ES-I3 (cell line): ENCODE data around the gene ZER1.

Experiments
- H3K36me3 ChIP-seq: 2 replicates; pipeline ENCODE4 v1.6.1; 2013; ENCODE audit warnings: mild to moderate bottlenecking, low read length, control low read depth, moderate library complexity; ENCODE audit not compliant: insufficient read depth
- H3K4me1 ChIP-seq: 2 replicates; pipeline ENCODE4 v1.6.1; 2013; ENCODE audit warnings: mild to moderate bottlenecking, control low read depth, low read length; ENCODE audit not compliant: insufficient read depth
- H3K9ac ChIP-seq: 2 replicates; pipeline ENCODE4 v1.6.1; 2013; ENCODE audit warnings: low read depth, mild to moderate bottlenecking, low read length, moderate library complexity
- H3K9me3 ChIP-seq: 2 replicates; pipeline ENCODE4 v1.6.1; 2013; ENCODE audit warnings: mild to moderate bottlenecking, low read length, moderate library complexity; ENCODE audit not compliant: control insufficient read depth, insufficient read depth

Gene ZER1

DNA sequence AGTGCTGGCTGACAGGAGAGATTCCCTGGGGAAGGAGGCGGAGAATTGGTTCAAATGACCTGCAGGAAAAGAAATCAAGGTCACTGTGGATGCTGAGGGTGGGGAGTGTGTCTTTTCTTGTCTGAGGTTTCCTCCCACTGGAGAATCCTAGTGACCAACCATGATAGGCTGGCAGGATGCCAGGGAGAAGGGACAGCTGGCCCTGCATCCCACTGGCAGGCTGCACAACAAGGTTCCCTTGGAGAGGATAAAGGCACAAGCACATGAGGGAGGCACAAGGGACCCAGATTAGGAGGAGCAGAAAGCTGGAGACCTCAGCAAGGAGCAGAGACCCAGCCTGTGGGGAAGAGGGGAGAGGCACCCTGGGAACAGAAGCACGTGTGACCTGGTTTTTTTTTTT is 36.4 kb downstream of the ZER1 start:
- H3K9me3 ChIP-seq = no peaks in the 10 kb centered on the region
- no peaks in the 10 kb centered on the region for H3K4me1 ChIP-seq
- peaks cover 10% of the 10 kb centered on the region; the same call in 1 of the 2 replicates for H3K36me3 ChIP-seq
- no peak overlapping the region for H3K9ac ChIP-seq

DNA sequence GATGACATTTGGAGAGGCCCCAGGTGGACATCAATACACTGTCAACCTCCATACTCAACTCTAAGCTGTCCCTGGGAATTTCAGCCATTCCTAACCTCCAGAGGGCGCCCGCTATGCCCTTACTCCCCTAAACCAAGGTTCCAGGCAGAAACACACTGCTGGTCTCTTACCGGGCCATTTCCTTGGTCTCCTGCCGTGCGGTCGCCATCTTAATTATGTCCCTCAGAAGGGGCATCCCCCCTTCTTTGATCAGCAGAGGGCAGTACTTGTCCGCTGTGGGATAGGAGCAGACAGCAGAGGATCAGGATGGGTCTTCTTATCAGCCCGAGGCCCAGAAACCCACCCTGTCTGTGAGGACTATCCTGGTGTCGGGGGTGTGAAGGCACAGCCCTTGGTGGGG is 38.5 kb downstream of the ZER1 start:
- Histone ChIP-seq H3K36me3 (peaks cover 4% of the 10 kb centered on the region; the same call in 1 of the 2 replicates), H3K9me3 (no peaks in the 10 kb centered on the region), H3K4me1 (no peaks in the 10 kb centered on the region), H3K9ac (no peak overlapping the region)

DNA sequence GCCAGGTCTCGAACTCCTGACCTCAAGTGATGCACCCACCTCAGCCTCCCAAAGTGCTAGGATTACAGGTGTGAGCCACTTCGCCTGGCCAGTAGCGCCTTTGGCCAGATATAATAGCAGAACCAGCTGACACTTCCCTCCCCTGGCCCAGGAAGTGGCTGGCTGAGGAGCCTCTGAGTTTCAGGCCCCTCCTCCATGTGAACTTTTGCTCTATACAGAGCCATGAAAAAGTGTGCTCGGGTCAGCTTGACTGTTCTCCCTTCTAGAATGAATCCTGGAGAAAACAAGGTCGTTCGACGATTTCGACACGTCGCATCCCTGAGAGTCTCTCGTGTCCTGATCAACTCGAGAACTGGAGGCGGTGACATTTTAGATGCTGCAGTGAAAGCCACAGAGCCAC is 39.2 kb downstream of the ZER1 start:
- H3K4me1 ChIP-seq = no peaks in the 10 kb centered on the region
- peaks cover 4% of the 10 kb centered on the region; the same call in 1 of the 2 replicates for H3K36me3 ChIP-seq
- no peak overlapping the region for H3K9ac ChIP-seq
- H3K9me3 ChIP-seq = no peaks in the 10 kb centered on the region

DNA sequence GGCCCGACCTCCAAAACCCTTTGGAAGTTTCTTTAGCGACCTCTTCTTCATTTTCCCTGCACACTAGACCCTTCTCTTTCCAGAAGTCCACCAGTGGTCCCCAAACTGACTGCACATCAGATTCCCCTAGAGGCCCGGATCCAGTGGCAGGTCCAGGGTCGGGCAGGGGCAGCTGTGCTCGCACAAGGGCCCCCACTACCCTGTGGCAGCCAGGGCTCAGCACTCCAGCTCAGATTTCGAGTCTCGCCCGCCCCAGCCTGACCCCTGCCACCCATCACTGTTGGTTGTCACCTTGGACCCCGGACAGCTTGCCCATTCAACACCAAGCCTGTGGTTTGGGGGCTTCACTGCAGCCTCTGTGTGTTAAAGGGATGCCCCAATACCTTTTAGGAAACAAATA is 40.0 kb downstream of the ZER1 start:
- H3K4me1 ChIP-seq = no peaks in the 10 kb centered on the region
- H3K9me3 ChIP-seq = no peaks in the 10 kb centered on the region
- H3K9ac ChIP-seq = no peak overlapping the region
- peaks cover 4% of the 10 kb centered on the region; the same call in 1 of the 2 replicates for H3K36me3 ChIP-seq

DNA sequence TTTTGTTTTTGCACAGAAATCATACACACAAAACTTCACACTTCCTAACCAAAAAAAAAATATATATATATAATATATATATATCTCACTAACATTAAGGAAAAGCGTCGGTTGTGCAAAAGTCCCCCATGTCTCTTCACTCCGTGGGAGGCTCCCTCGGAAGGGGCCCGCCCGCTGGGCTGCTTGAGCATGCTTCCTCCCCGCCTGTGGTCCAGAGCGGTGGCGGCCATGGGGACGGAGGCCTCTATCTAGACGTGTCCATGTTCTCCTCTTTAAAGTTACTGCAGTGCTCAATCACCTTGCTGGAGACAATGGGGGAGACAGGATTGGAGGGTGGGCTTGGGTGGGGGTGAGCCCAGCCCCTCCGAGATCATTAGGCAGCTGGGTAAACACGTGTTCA is 40.6 kb downstream of the ZER1 start:
- Histone ChIP-seq H3K9ac (no peak overlapping the region), H3K9me3 (no peaks in the 10 kb centered on the region)

DNA sequence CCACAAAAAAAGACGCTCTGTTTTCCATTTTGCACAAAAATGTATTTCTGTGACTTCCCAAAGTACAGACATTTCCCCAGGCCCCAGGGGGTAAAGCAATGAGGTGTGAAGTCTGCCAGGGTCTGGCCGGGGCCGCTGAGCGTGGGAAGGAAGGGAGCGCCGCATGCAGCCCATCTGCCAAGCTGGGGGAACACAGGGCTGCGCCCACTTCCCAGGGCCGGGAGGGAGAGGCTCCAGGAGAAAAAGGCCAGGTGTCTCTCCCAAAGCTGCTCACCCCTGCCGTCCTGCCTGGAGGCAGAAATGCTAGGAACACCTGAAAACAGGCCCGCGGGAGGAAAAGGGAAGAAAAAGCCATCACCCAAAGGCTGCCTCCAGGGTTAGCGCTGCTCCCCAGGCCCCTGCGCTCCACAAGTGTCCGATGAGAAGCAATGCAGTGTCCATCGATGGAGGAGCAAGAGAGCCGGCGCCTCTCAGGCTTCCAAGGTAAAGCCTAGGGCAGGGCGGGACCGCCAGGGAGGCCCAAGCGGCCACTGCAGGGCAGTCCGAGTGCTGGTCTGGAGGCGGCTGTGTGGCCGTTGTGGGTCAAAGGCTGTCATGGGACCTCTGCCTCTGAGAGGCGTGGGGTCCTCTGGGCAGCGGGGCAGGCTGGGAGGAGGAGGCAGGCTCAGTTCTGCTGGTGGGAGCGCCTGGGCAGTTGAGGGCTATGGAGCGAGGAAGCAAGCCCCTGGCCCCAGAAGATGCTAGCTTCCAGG is 41.8 kb downstream of the ZER1 start:
- H3K9ac ChIP-seq = no peak overlapping the region
- H3K4me1 ChIP-seq = no peaks in the 10 kb centered on the region
- no peaks in the 10 kb centered on the region for H3K9me3 ChIP-seq
- peaks cover 4% of the 10 kb centered on the region; the same call in 1 of the 2 replicates for H3K36me3 ChIP-seq

More for the DNA sequence above, 40.6 kb downstream of the ZER1 start:
- Histone ChIP-seq H3K36me3 (peaks cover 4% of the 10 kb centered on the region; the same call in 1 of the 2 replicates), H3K4me1 (no peaks in the 10 kb centered on the region)

DNA sequence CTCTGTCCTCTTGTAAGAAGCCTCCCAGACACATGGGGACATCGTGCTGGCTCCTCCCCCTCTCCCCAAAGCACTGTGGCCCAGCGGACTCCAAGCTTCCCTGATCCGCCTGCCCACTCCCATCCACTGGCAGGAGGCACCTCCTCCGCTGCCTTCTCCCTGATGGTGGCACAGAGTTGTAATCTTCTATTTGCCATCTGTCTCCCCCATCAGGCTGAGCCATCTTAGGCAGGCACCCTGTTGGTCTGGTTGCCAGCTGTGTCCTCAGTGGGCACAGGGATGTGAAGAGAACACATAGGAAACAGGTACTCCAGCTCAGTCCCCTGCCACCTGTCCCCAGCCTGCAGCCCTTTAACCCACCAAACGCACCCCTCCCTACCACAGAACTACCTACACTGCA is 42.4 kb downstream of the ZER1 start:
- no peak overlapping the region for H3K9ac ChIP-seq
- H3K9me3 ChIP-seq = no peaks in the 10 kb centered on the region
- peaks cover 4% of the 10 kb centered on the region; the same call in 1 of the 2 replicates for H3K36me3 ChIP-seq
- no peaks in the 10 kb centered on the region for H3K4me1 ChIP-seq

DNA sequence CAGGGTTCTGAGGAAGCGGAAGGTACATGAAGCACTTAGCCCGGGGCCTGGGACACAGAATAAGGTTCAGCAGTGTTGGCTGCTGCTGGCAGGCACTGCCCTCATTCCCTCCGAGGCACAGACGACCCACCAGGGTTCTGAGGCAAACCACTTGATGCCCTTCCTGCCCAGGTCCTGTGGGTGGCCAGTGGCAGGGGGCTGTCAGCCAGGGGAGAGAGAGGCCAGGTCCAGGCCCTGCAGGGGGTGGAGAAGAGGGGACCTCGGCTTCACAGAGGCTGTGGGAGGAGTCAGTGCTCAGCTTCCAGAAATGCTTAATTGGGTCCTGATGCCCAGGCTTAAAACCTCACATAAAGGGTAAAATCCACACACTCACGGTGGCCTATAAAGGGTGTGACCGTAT is 43.4 kb downstream of the ZER1 start:
- Histone ChIP-seq H3K36me3 (peaks cover 4% of the 10 kb centered on the region; the same call in 1 of the 2 replicates), H3K9me3 (no peaks in the 10 kb centered on the region), H3K9ac (no peak overlapping the region), H3K4me1 (no peaks in the 10 kb centered on the region)

DNA sequence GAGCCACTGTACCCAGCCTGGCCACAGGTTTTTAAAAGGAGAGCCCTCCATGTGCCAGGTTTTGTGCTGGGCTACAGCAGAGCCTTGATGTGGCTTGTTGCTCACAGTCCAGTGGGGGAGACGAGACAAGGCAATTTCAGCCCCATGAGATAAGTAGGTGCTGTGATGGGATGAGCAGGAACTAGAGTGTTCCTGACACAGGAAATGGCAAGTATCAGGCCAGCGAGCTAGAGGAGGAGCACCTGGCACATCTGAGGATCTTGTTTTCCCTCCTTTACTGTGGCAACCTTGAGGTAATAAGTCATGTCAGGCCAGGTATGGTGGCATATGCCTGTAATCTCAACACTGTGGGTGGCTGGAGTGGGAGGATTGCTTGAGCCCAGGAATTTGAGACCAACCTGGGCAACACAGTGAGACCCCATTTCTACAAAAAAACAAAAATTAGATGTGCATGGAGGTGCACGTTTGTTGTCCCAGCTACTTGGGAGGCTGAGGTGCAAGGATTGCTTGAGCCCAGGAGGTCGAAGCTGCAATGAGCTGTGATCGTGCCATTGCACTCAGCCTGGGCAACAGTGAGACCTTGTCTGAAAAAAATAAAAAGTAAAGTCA is 44.0 kb downstream of the ZER1 start:
- H3K36me3 ChIP-seq = peaks cover 4% of the 10 kb centered on the region; the same call in 1 of the 2 replicates
- no peaks in the 10 kb centered on the region for H3K9me3 ChIP-seq
- H3K9ac ChIP-seq = no peak overlapping the region
- H3K4me1 ChIP-seq = no peaks in the 10 kb centered on the region; the same call in 1 of the 2 replicates

DNA sequence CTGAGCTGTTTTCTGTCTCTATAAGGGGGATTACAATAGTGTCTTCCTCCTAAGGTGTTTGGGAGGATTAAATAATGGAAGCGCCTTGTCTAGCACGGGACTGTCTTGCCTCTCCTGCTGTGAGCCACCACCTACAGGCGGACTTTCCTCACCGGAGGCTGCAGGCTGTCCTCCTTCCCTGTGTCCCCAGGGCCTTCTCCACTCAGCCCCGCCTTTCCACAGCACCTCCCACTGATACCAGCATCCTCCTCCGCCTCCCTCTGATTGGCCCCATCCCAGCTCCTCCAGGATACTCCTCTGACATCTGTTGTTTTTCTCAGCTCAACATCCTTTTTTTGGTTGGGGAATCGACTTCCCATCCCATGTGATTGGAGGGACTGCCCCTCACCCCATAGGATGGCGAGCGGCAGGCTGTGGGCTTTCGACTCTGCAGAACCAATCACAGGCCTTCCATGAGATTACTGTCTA is 46.9 kb downstream of the ZER1 start:
- Histone ChIP-seq H3K9me3 (no peaks in the 10 kb centered on the region), H3K9ac (peak overlapping the region; percentile 40; the same call in 1 of the 2 replicates), H3K36me3 (no peaks in the 10 kb centered on the region; the same call in 1 of the 2 replicates), H3K4me1 (no peaks in the 10 kb centered on the region; the same call in 1 of the 2 replicates)

DNA sequence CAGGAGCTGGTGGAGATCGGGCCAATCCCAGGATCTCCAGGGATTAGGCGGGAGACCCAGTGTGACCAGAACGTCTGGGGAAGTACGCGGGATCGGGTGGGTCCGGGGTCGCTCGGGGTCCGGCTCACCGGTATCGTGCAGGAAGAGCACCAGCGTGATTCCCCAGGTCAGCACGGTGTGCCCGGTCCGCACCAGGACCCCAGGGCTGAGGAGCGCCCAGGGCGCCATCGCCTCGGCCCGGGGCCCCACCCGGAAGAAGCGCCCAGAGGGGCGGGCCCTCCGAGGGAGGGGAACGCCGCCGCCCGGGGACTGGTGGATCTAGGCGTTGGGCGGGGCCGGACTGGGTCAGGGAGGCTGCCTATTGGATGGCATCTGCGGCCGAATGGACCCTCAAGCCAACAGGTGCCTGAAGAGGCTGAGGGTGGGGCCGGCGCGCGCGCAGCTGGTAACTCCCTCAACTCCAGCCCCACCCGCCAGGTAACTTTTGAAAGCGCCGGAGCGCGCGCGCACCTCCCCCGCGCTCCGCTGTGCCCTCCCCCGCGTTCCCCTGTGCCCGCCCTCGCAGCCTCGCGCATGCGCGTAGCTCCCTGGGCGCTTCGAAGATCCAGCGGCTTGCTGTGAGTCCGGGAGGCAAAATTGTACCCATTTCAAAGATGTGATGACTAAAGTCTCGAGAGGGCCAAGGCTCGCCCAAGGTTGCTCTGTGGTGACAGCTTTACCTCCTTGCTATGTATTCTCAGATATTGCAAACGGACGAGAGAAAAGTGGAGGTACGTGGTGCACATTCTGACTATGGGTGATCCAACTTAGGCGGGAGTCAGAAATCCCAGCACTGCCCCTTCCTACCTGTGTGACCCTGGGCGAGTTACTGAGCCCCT is 47.6 kb downstream of the ZER1 start, which contains the start of gene ZDHHC12:
Gene ZDHHC12 (minus strand): TSS at position 262 of the 878 bp plus-strand sequence. CDS start 34 bp downstream, at position 228.
- H3K9ac ChIP-seq = peak within 1 kb of the TSS; percentile 57
- H3K9me3 ChIP-seq = no peaks in the 10 kb centered on the region
- no peaks in the 10 kb centered on the region; the same call in 1 of the 2 replicates for H3K4me1 ChIP-seq
- H3K36me3 ChIP-seq = no peaks in the 10 kb centered on the region; the same call in 1 of the 2 replicates

DNA sequence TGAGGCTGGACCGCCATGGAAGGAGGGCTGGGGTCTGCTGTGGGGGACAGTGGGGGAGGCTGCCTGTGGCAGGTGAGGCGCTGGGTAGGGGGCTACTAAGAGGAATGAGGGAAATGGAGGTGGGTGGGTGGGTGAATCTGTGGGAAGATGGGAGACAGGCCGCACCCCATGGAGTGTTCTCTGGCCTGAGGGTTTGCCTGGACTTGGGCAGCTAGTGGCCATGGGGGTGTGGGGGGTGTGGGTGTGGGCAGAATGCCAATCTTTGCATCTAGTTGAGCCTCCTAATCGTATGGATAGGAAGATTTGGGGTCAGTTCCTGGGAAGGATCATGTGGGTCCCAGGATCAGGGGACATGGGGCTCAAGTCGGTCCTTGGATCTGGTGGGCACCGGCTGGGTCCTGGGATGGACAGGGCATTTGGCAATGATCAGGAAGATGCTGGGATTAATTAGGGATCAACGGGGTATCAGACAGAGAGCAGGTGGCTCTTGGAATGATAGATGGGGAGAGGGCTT is 48.3 kb downstream of the ZER1 start:
- no peaks in the 10 kb centered on the region; the same call in 1 of the 2 replicates for H3K4me1 ChIP-seq
- H3K9me3 ChIP-seq = no peaks in the 10 kb centered on the region
- H3K9ac ChIP-seq = peak overlapping the region; percentile 57
- no peaks in the 10 kb centered on the region; the same call in 1 of the 2 replicates for H3K36me3 ChIP-seq

DNA sequence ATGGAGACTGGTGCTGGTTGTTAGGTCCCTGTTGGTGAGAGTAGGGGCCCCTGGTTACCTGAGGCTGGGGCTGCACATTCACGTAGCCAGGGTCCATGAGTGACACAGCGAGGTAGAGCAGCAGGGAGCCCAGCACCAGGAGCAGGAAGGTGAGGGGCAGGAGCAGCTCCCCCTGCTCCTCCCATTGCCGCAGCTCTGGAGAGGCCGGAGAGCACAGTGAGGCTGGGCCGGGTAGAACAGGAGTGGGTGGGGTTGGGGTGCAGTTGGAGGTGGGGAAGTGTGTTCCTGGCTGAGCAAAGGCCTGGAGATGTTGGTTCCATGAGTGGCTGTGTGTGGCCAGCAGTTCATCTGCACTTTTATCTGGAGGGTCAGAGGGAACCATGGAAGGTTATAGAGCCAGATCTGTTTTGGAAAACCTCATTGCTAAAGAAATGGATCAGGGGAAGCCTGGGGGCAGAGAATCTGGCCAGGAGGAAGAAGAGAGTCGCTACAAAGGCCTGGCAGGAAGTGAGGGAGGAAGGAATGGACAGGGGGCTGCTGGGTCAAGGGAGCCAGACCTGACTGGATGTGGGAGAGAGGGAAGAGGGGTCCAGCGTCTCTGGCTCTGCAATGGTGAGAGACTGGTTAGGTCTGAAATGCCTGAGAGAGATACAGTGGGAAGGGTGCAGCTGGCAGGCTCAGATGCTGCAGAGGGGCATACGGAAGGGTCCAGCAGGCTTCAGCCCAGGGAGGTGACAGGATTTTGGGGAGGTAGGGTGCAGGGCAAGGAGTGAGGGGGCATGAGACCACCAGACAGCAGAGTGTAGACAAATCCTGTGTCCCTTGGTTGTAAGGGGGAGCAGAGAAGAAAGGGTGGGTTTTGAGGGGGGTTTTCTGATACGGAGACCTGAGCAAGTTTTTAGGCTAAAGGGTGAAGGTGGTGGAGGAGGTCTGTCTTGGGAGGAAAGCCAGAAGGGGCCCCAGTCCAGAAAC is 49.1 kb downstream of the ZER1 start:
- Histone ChIP-seq H3K9me3 (no peaks in the 10 kb centered on the region), H3K9ac (no peak overlapping the region), H3K36me3 (no peaks in the 10 kb centered on the region; the same call in 1 of the 2 replicates)

More for the DNA sequence above, 49.1 kb downstream of the ZER1 start:
- H3K4me1 ChIP-seq = no peaks in the 10 kb centered on the region; the same call in 1 of the 2 replicates
